ENCODE measurements around the gene BBS2. TPM values are rescaled to one million over a fixed set of nuclear protein-coding genes. Genes with fewer than 3 reads are reported as not detected.

Gene BBS2
- total and polyA plus RNA-seq, 9 of the 15 experiments (the other 6 are each of a cell fraction or from before 2014, with no cell fraction given) = 4.2 to 22.7 (median 10.2) TPM

GRCh38 chr16:56480776-56481467, 38.9 kb downstream of the BBS2 start:
- Histone ChIP-seq H3K4me3 (no peak overlapping the region), H2AFZ (ENCODE audit: low read depth, low read length) (no peak overlapping the region), H3K36me3 (ENCODE audit: control insufficient read depth, insufficient read depth, low read length) (peaks cover 35% of the 10 kb centered on the region), H3K9me1 (ENCODE audit: control insufficient read depth, insufficient read depth, low read length) (no peaks in the 10 kb centered on the region), H3K9me3 (replicated peaks; ENCODE audit: control insufficient read depth, insufficient read depth, low read depth, low read length) (peaks cover 2% of the 10 kb centered on the region; the same call in 1 of the 2 replicates), H3K79me2 (ENCODE audit: control insufficient read depth, insufficient read depth, low read length) (no peaks in the 10 kb centered on the region), H3K4me2 (ENCODE audit: insufficient read depth, low read length) (no peak overlapping the region), H3K4me1 (replicated peaks in 1 of 2; ENCODE audit: control insufficient read depth in 2 of 2, insufficient read depth in 2 of 2, low read length in 2 of 2) (peaks cover 0 to 38% of the 10 kb centered on the region in 2 experiments; a peak in 4 of 5 replicates), H3K9ac (ENCODE audit: insufficient read depth in 1 of 2, low read depth in 2 of 2, low read length in 2 of 2) (no peak overlapping the region), H3K27ac (ENCODE audit: extremely low read depth, low read depth, low read length) (peak overlapping the region; percentile 46; the same call in 1 of the 3 replicates), H3K27me3 (ENCODE audit: control insufficient read depth in 2 of 2, insufficient read depth in 2 of 2, low read length in 2 of 2) (no peaks in the 10 kb centered on the region), H4K20me1 (replicated peaks; ENCODE audit: control insufficient read depth, insufficient read depth, low read length) (no peaks in the 10 kb centered on the region)
- FAIRE-seq (no peak), DNase-seq (ENCODE audit: extremely low read depth in 1 of 4, low spot score in 3 of 4) (no peak), ATAC-seq (peak; percentile 27)
- no TSS peak for BruUV-seq (replicated peaks)
- CTCF ChIA-PET (ENCODE audit: low intra/inter-chr PET ratio) = no interaction called here
- POLR2A ChIA-PET = interaction anchor here (0.9 to 1.5 kb wide), 4 partner anchors 10 to 451 kb away, joined by 3 to 6 read pairs (median 4); no protein-coding TSS in a partner anchor
- intact Hi-C loops (cut with micrococcal nuclease) (no loop called here), in situ Hi-C loops (cut with MboI) (no loop called here)
- 71% methylated on average over 7 of the region's 7 CpGs for WGBS (ENCODE audit: insufficient coverage, low coverage, missing lambda C conversion rate)
- no peak for TF ChIP-seq TCF7L2 (IDR thresholded peaks at IDR 0.05; ENCODE audit: low read depth, low read length)
- TF ChIP-seq CEBPG (CRISPR knock-in tag; IDR thresholded peaks at IDR 0.05) = no peak
- 0 out of 4 replicates have a peak, but pooled peaks of 1 of the 2 experiments have one; percentile 34 for TF ChIP-seq CEBPG (tag; conservative IDR thresholded peaks at IDR 0.05 in 1 of 2, IDR thresholded peaks at IDR 0.05 in 1 of 2)

GRCh38 chr16:56479469-56479868, 40.4 kb downstream of the BBS2 start:
- H3K27ac ChIP-seq (ENCODE audit: extremely low read depth, low read depth, low read length) = no peak overlapping the region; the same call in 2 of the 3 replicates
- ChIA-PET CTCF (ENCODE audit: low intra/inter-chr PET ratio) (no interaction called here), POLR2A (interaction anchor here (0.9 to 1.3 kb wide), 3 partner anchors 11 to 19 kb away, joined by 3 to 4 read pairs (median 3); no protein-coding TSS in a partner anchor)
- peaks cover 2% of the 10 kb centered on the region; the same call in 1 of the 2 replicates for H3K9me3 ChIP-seq (replicated peaks; ENCODE audit: control insufficient read depth, insufficient read depth, low read depth, low read length)
- H3K4me3 ChIP-seq = no peak overlapping the region
- peak; percentile 32; the same call in 1 of the 2 replicates for TF ChIP-seq HCFC1 (IDR thresholded peaks at IDR 0.05; ENCODE audit: low read depth, low read length)
- TF ChIP-seq POLR2A (conservative IDR thresholded peaks at IDR 0.05) = peak; percentile 40
- TF ChIP-seq GATAD2B (IDR thresholded peaks at IDR 0.05; ENCODE audit: borderline replicate concordance) = no peak
- TF ChIP-seq MTF1 (CRISPR knock-in tag; IDR thresholded peaks at IDR 0.05; ENCODE audit: borderline replicate concordance) = no peak
- DNase-seq (ENCODE audit: extremely low read depth in 1 of 4, low spot score in 3 of 4) = no peak
- peaks cover 50% of the 10 kb centered on the region for H3K36me3 ChIP-seq (ENCODE audit: control insufficient read depth, insufficient read depth, low read length)
- in situ Hi-C loops (cut with MboI) = no loop called here
- H4K20me1 ChIP-seq (replicated peaks; ENCODE audit: control insufficient read depth, insufficient read depth, low read length) = no peaks in the 10 kb centered on the region
- no peak for FAIRE-seq
- no peak for ATAC-seq
- no peaks in the 10 kb centered on the region for H3K79me2 ChIP-seq (ENCODE audit: control insufficient read depth, insufficient read depth, low read length)
- no peak overlapping the region for H2AFZ ChIP-seq (ENCODE audit: low read depth, low read length)
- intact Hi-C loops (cut with micrococcal nuclease) = no loop called here
- H3K9ac ChIP-seq (ENCODE audit: insufficient read depth in 1 of 2, low read depth in 2 of 2, low read length in 2 of 2) = no peak overlapping the region
- BruUV-seq (replicated peaks) = no TSS peak
- H3K9me1 ChIP-seq (ENCODE audit: control insufficient read depth, insufficient read depth, low read length) = no peaks in the 10 kb centered on the region
- WGBS (ENCODE audit: insufficient coverage, low coverage, missing lambda C conversion rate) = 100% methylated on average over 2 of the region's 2 CpGs
- peaks cover 0 to 38% of the 10 kb centered on the region in 2 experiments; a peak in 4 of 5 replicates for H3K4me1 ChIP-seq (replicated peaks in 1 of 2; ENCODE audit: control insufficient read depth in 2 of 2, insufficient read depth in 2 of 2, low read length in 2 of 2)
- no peaks in the 10 kb centered on the region for H3K27me3 ChIP-seq (ENCODE audit: control insufficient read depth in 2 of 2, insufficient read depth in 2 of 2, low read length in 2 of 2)
- no peak overlapping the region for H3K4me2 ChIP-seq (ENCODE audit: insufficient read depth, low read length)

Measured in K562 (cell line).